Measurements from ENCODE around the gene TMEM117.

TMEM117 gene

GRCh38 chr12:44314007-44314500 lies 478.2 kb downstream of the TMEM117 start:
- Histone ChIP-seq H2AFZ (ENCODE audit: insufficient read depth, low read length, poor library complexity) (no peak overlapping the region), H3K9ac (ENCODE audit: low read length) (no peak overlapping the region), H3K4me1 (ENCODE audit: control insufficient read depth in 1 of 2, insufficient read depth in 2 of 2, low read length in 2 of 2) (no peaks in the 10 kb centered on the region), H4K12ac (ENCODE audit: low read depth, low read length) (no peak overlapping the region), H3K79me2 (ENCODE audit: control insufficient read depth, insufficient read depth, low read length, poor library complexity) (no peaks in the 10 kb centered on the region), H2BK12ac (ENCODE audit: low read length) (no peak overlapping the region), H3K27me3 (ENCODE audit: insufficient read depth, low read length) (no peaks in the 10 kb centered on the region), H3K4me3 (ENCODE audit: low read depth, low read length) (no peak overlapping the region), H4K91ac (ENCODE audit: low read depth, low read length) (no peak overlapping the region), H3K9me3 (ENCODE audit: insufficient read depth, low read depth, low read length) (no peaks in the 10 kb centered on the region), H4K8ac (ENCODE audit: low read depth, low read length) (no peak overlapping the region), H2BK120ac (ENCODE audit: insufficient read depth, low read length, poor library complexity) (no peak overlapping the region), H3K36me3 (ENCODE audit: control insufficient read depth in 1 of 2, insufficient read depth in 2 of 2, low read length in 2 of 2) (no peaks in the 10 kb centered on the region), H3K79me1 (ENCODE audit: low read length) (no peaks in the 10 kb centered on the region), H2BK5ac (ENCODE audit: low read depth, low read length, poor library complexity) (no peak overlapping the region), H3K4ac (ENCODE audit: low read depth, low read length) (no peak overlapping the region), H3K4me2 (ENCODE audit: low read length) (no peak overlapping the region), H3K14ac (ENCODE audit: low read length) (no peak overlapping the region), H3K18ac (ENCODE audit: low read length) (no peak overlapping the region), H3K23ac (ENCODE audit: low read length) (no peak overlapping the region), H3K27ac (ENCODE audit: low read depth, low read length) (no peak overlapping the region), H2AK5ac (ENCODE audit: low read length) (no peak overlapping the region)
- WGBS (ENCODE audit: extremely low coverage, insufficient coverage, insufficient read length): no CpG with 5 or more reads among the region's 1 CpG
- no peak for DNase-seq

- Histone ChIP-seq H4K12ac (ENCODE audit: low read depth, low read length) (no peak overlapping the region), H2AFZ (ENCODE audit: insufficient read depth, low read length, poor library complexity) (no peak overlapping the region), H3K23ac (ENCODE audit: low read length) (no peak overlapping the region), H3K9ac (ENCODE audit: low read length) (no peak overlapping the region), H3K4me3 (ENCODE audit: low read depth, low read length) (no peak overlapping the region), H2BK120ac (ENCODE audit: insufficient read depth, low read length, poor library complexity) (no peak overlapping the region), H4K91ac (ENCODE audit: low read depth, low read length) (no peak overlapping the region), H2AK5ac (ENCODE audit: low read length) (no peak overlapping the region), H3K9me3 (ENCODE audit: insufficient read depth, low read depth, low read length) (no peaks in the 10 kb centered on the region), H3K27ac (ENCODE audit: low read depth, low read length) (no peak overlapping the region), H3K27me3 (ENCODE audit: insufficient read depth, low read length) (no peaks in the 10 kb centered on the region), H2BK5ac (ENCODE audit: low read depth, low read length, poor library complexity) (no peak overlapping the region), H3K18ac (ENCODE audit: low read length) (no peak overlapping the region), H3K4me1 (ENCODE audit: control insufficient read depth in 1 of 2, insufficient read depth in 2 of 2, low read length in 2 of 2) (no peaks in the 10 kb centered on the region), H3K4ac (ENCODE audit: low read depth, low read length) (no peak overlapping the region), H3K79me1 (ENCODE audit: low read length) (no peaks in the 10 kb centered on the region), H3K14ac (ENCODE audit: low read length) (no peak overlapping the region), H3K79me2 (ENCODE audit: control insufficient read depth, insufficient read depth, low read length, poor library complexity) (no peaks in the 10 kb centered on the region), H3K4me2 (ENCODE audit: low read length) (no peak overlapping the region), H3K36me3 (ENCODE audit: control insufficient read depth in 1 of 2, insufficient read depth in 2 of 2, low read length in 2 of 2) (no peaks in the 10 kb centered on the region), H4K8ac (ENCODE audit: low read depth, low read length) (no peak overlapping the region), H2BK12ac (ENCODE audit: low read length) (no peak overlapping the region)
- DNase-seq: peak in 1 of 2 donors; percentile 43
- WGBS (ENCODE audit: extremely low coverage, insufficient coverage, insufficient read length): no CpG with 5 or more reads among the region's 7 CpGs
Observed at GRCh38 chr12:44317651-44318126, 481.8 kb downstream of the TMEM117 start.

GRCh38 chr12:44331269-44331668 lies 495.4 kb downstream of the TMEM117 start:
- no peaks in the 10 kb centered on the region for H3K36me3 ChIP-seq (ENCODE audit: control insufficient read depth in 1 of 2, insufficient read depth in 2 of 2, low read length in 2 of 2)
- H4K91ac ChIP-seq (ENCODE audit: low read depth, low read length): no peak overlapping the region
- no peak overlapping the region for H2BK5ac ChIP-seq (ENCODE audit: low read depth, low read length, poor library complexity)
- no peak overlapping the region for H3K27ac ChIP-seq (ENCODE audit: low read depth, low read length)
- H2AK5ac ChIP-seq (ENCODE audit: low read length): no peak overlapping the region
- no peak overlapping the region for H3K4ac ChIP-seq (ENCODE audit: low read depth, low read length)
- no peak overlapping the region for H2BK12ac ChIP-seq (ENCODE audit: low read length)
- no peak overlapping the region for H2BK120ac ChIP-seq (ENCODE audit: insufficient read depth, low read length, poor library complexity)
- H4K12ac ChIP-seq (ENCODE audit: low read depth, low read length): no peak overlapping the region
- no peak overlapping the region for H4K8ac ChIP-seq (ENCODE audit: low read depth, low read length)
- H2AFZ ChIP-seq (ENCODE audit: insufficient read depth, low read length, poor library complexity): no peak overlapping the region
- no peaks in the 10 kb centered on the region for H3K79me1 ChIP-seq (ENCODE audit: low read length)
- no peaks in the 10 kb centered on the region for H3K4me1 ChIP-seq (ENCODE audit: control insufficient read depth in 1 of 2, insufficient read depth in 2 of 2, low read length in 2 of 2)
- H3K14ac ChIP-seq (ENCODE audit: low read length): no peak overlapping the region
- H3K79me2 ChIP-seq (ENCODE audit: control insufficient read depth, insufficient read depth, low read length, poor library complexity): no peaks in the 10 kb centered on the region
- no peak overlapping the region for H3K18ac ChIP-seq (ENCODE audit: low read length)
- no peak overlapping the region for H3K9ac ChIP-seq (ENCODE audit: low read length)
- no peak overlapping the region for H3K23ac ChIP-seq (ENCODE audit: low read length)
- peak in 1 of 2 donors; percentile 3 for DNase-seq
- no peak overlapping the region for H3K4me2 ChIP-seq (ENCODE audit: low read length)
- H3K4me3 ChIP-seq (ENCODE audit: low read depth, low read length): no peak overlapping the region
- H3K9me3 ChIP-seq (ENCODE audit: insufficient read depth, low read depth, low read length): no peaks in the 10 kb centered on the region
- H3K27me3 ChIP-seq (ENCODE audit: insufficient read depth, low read length): no peaks in the 10 kb centered on the region

- no peaks in the 10 kb centered on the region for H3K79me2 ChIP-seq (ENCODE audit: control insufficient read depth, insufficient read depth, low read length, poor library complexity)
Observed at GRCh38 chr12:44334347-44334746, 498.5 kb downstream of the TMEM117 start.

More at GRCh38 chr12:44334347-44334746, 498.5 kb downstream of the TMEM117 start:
- Histone ChIP-seq H2AK5ac (ENCODE audit: low read length) (no peak overlapping the region), H2BK12ac (ENCODE audit: low read length) (no peak overlapping the region), H3K4me3 (ENCODE audit: low read depth, low read length) (no peak overlapping the region), H4K12ac (ENCODE audit: low read depth, low read length) (no peak overlapping the region), H4K91ac (ENCODE audit: low read depth, low read length) (no peak overlapping the region), H3K14ac (ENCODE audit: low read length) (no peak overlapping the region), H3K27ac (ENCODE audit: low read depth, low read length) (no peak overlapping the region), H4K8ac (ENCODE audit: low read depth, low read length) (no peak overlapping the region), H2BK5ac (ENCODE audit: low read depth, low read length, poor library complexity) (no peak overlapping the region), H3K79me1 (ENCODE audit: low read length) (no peaks in the 10 kb centered on the region), H3K27me3 (ENCODE audit: insufficient read depth, low read length) (no peaks in the 10 kb centered on the region), H2AFZ (ENCODE audit: insufficient read depth, low read length, poor library complexity) (no peak overlapping the region), H3K23ac (ENCODE audit: low read length) (no peak overlapping the region), H3K4me1 (ENCODE audit: control insufficient read depth in 1 of 2, insufficient read depth in 2 of 2, low read length in 2 of 2) (no peaks in the 10 kb centered on the region), H3K36me3 (ENCODE audit: control insufficient read depth in 1 of 2, insufficient read depth in 2 of 2, low read length in 2 of 2) (no peaks in the 10 kb centered on the region), H3K4ac (ENCODE audit: low read depth, low read length) (no peak overlapping the region), H3K9ac (ENCODE audit: low read length) (no peak overlapping the region), H3K18ac (ENCODE audit: low read length) (no peak overlapping the region), H3K9me3 (ENCODE audit: insufficient read depth, low read depth, low read length) (no peaks in the 10 kb centered on the region), H3K4me2 (ENCODE audit: low read length) (no peak overlapping the region), H2BK120ac (ENCODE audit: insufficient read depth, low read length, poor library complexity) (no peak overlapping the region)
- WGBS (ENCODE audit: extremely low coverage, insufficient coverage, insufficient read length): no CpG with 5 or more reads among the region's 5 CpGs
- DNase-seq: peak; percentile 47 to 68

All from trophoblast cell (in vitro differentiated cells and primary cell).